ENCODE results near the gene POLR3K.

DNA sequence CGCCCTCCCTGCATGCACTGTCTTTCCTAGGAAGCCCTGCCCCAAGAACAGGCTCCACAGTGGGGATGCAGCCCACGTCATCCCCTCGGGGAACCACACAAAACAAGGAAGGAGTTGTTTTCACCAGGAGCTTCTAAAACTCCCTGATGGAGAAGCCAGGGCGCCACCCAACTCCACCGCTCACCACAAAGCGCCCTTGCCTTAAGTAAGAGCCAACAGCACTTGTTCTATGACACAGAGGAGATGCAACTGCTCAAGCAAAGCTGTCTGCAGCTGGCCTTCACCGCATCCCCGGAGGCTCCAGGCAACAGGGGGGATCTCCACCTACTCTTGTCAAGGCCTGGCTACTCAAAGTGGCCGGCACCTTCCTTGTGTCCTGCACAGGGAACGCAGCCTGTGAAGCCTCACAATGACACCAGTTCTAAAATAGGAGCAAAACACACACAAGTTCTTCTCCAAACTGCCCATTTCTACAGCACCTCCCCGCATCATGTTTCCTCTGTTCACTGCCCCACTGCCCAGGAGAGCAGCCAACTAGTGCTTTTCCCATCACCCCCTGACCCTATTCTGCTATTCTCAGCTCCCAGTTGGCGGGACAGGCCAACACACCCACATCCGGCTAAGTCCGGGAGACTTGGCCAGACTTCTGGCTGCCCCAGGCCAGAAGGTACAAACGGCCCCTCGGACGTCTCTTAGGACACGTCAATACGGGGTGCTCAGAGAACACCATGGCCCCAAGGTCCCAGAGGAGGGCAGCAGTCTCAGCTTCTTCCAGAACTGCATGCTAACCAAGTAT, 48.9 kb upstream of the POLR3K start:
- TF ChIP-seq, protein P1, sequence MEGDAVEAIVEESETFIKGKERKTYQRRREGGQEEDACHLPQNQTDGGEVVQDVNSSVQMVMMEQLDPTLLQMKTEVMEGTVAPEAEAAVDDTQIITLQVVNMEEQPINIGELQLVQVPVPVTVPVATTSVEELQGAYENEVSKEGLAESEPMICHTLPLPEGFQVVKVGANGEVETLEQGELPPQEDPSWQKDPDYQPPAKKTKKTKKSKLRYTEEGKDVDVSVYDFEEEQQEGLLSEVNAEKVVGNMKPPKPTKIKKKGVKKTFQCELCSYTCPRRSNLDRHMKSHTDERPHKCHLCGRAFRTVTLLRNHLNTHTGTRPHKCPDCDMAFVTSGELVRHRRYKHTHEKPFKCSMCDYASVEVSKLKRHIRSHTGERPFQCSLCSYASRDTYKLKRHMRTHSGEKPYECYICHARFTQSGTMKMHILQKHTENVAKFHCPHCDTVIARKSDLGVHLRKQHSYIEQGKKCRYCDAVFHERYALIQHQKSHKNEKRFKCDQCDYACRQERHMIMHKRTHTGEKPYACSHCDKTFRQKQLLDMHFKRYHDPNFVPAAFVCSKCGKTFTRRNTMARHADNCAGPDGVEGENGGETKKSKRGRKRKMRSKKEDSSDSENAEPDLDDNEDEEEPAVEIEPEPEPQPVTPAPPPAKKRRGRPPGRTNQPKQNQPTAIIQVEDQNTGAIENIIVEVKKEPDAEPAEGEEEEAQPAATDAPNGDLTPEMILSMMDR (conservative IDR thresholded peaks at IDR 0.05 in 1 of 2, IDR thresholded peaks at IDR 0.05 in 1 of 2; ENCODE audit: low read depth in 1 of 2, low read length in 2 of 2): no peak
- TF ChIP-seq EZH2 (IDR thresholded peaks at IDR 0.05; ENCODE audit: low read length, missing control alignments): no peak

Measured in fibroblast of lung (primary cell).